ENCODE data around the gene MXD4.
A peak's percentile ranks its signal among the peaks of the same experiment; 100 is the strongest.

Gene MXD4

DNA sequence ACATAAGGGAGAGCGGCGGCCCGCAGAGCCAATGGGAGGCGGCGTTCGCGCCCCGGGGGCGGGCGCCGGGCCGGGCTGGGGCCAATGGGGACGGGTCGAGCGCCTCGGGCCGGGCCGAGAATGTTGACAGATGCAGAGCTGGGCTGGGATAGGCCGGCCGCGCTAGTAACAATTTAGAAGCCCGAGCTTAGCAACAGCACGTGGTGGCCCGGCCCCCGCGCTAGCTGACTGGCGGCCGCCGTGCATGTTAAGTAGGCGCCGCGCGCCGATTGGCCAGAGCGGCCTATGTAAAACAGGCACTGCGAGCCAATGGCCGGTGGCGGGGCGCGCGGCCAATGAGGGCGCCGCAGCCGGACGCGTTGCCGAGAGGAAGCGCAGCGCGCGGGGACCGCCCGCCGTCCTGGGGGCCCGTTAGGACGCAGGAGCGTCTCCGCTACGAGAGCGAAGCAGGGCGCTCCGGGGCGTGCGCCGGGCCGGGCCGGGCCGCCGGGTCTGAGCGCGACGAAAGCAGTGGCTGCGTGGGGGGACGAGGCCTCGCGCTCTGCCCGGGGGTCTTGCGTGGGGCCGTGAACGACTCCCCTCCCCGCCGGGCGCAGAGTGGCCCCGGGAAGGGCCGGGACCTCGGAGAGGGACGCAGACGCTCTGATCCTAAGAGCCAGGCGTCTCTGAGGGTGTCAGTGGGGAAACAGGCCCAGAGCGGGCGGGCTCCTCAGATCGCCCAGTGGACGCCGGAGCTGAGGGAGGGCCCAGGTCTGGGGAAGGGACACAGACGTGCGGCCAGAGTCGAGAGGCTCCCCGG lies 435 bp upstream of the MXD4 start:
- peak; percentile 100 for DNase-seq

DNA sequence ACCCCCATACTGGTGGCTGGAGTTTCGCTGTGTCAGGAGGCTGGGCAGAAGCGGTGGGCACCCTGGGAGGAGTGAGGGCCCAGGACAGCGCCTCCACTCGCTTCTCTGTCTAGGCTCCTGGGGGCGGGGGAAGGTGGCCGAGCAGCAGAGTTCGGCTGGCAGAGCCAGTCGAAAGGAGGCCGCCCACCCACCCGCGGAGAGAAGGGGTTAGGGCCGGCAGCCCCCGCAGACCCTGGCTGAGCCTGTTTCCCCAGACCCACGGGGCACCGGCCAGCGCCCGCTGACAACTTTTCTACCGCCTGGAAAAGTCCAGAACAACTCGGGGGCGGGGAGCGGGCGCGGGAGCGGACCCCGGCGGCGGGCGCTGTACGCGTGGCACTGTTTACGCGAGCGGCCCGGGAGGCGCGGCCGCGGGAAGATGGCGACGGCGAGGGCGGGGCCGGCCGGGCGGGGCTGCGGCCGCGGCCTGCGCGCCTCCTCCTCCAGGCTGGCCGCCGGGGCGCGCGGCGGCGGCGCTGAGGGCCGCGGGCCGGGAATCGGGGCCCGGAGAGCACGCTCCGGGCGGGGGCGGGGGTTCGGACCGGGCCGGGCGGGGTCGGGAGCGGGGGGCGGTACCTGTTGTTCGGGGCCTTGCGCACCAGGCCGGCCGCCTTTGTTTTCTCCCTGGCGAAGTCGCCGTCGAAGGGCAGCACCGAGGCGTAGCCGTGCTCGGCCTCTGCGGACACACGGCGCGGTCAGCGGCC lies 628 bp downstream of the MXD4 start:
- peak; percentile 64 to 89 (median 75) for DNase-seq

DNA sequence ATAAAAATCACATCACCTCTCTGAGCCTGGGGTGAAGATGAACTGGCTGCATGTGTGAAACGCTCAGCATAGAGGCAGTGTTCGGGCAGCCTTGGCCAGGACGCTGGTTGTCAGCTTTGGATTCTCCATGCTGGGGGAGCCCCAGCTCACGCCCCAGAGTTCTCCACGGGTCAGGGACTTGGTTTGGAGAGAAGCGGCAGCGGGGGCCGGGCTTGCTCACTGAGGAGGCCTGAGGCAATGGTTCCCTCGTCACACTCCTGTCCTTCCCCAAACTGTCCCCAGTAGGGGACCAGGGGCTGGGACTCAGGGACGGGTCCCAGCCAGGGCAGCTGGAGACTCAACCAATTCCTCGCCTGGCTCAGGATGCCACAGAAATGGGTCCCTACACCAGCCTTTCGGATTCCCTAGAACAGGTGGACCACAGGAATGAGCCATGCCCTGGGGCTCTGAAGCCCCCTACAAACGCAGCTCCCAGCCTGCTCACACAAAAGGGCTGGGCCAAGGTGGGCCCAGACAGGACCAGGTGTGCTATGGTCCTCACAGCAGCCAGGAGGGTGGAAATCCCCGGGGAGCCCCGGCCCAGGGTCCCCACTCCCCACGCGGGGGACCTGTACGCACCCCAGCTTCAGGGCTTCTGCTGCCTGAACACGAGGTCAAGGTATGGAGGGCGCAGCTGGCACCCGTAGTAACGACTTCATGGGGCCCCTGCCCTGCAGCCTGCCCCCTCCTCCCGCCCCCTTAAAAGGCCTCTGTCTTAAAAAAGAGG lies 1.4 kb downstream of the MXD4 start:
- DNase-seq = no peak

DNA sequence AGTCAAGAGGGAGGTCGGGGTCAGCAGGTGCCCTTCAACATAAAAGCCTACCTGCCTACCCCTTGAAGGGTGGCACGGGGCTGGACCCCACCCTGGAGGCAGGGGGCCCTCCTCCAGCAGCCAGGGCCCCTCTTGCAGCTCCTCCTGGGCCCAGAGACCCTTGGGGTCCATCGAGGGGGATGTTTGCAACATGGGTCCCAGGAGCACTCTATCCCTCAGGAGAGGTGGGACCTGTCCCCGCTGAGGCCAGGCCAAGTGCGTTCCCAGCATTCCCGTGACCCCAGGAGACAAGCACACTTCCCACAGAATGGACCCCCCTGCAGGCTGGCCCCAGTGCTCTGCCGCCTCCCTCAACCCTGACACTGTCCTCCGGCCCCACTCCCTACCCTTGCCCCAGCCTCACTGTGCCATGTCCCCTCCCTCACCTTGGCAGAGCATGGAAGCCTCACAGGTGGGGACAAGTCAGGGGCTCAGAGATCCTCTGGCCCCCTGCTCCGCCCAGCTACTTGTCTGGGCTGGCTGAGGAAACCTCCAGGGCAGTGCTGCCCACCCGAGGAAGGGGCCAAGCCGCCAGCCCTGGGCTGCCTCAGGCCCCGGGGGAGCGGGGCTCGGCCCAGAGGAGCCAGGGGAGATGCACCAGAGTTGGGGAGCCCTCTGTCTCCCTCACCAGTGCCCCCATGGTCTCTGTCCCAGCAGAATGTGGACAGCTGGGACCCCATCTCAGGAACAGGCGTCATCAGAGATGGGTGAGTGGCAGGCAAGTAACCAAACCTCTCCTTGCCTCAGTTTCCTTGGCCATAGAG lies 2.2 kb downstream of the MXD4 start:
- no peak for DNase-seq

DNA sequence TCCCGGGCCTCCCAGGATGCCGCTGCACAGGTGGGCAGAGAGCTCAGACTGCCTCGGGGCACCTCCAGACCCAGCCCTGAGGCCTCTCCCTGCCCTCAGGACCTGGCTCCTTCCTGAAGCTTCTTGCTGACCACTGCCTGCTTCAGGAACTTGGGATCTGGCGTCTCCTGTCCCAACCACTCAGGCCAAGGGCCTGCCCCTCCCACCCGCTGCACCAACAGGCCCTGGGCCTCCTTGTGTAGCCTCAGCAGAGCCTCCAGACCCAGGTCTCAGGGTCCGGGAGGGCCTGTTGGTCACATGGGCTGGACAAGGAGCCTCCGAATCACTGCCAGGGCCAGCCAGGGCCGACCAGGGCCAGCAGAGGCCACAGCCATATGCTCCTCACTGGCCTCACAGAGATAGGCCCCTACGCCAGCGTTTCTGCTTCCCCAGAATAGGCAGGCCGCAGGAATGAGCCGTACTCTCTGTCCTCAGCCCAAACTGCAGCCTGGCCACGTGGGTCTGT lies 2.8 kb downstream of the MXD4 start:
- DNase-seq = no peak

DNA sequence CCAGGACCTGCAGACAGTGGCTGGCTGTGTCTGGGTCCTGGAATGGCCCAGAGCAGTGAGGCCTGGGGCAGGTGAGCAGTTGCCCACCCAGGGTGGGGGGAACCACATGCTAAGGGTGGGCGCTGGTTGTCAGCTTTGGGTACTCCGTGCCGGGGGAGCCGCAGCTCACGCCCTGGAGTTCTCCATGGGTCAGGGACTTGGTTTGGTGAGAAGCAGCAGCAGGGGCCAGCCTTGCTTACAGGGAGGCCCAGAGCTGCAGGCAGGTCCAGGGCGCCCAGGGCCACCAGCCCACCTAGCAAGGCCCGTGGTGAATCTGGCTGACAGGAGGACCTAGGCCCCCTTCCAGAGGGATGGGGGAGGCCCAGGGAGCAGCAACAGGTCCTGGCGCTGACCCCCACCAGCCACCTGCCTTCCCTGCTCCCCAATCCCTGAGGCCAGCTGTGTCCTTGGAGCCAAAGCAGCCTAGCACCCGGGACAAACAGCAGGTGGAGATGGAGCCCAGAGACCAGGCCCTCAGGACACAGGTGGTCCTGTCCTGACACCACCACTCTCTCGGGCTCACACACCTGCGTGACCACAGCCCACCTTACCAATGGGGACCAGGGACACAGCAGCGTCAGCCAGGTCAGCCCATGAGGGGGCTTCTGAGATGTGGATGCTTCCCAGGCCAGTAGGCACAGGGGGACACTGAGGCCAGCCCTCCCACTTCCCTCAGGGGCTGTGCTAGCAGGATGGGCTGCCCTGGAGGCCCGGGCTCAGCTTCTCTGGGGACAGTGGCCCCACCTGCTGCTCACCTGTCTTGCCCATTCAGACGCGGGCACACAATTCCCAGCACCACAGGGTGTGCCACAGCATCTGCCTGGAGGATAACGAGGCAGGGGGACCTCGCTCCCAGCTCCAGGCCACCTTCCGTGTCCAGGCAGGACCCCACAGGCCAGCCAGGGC lies 3.5 kb downstream of the MXD4 start:
- DNase-seq = no peak

DNA sequence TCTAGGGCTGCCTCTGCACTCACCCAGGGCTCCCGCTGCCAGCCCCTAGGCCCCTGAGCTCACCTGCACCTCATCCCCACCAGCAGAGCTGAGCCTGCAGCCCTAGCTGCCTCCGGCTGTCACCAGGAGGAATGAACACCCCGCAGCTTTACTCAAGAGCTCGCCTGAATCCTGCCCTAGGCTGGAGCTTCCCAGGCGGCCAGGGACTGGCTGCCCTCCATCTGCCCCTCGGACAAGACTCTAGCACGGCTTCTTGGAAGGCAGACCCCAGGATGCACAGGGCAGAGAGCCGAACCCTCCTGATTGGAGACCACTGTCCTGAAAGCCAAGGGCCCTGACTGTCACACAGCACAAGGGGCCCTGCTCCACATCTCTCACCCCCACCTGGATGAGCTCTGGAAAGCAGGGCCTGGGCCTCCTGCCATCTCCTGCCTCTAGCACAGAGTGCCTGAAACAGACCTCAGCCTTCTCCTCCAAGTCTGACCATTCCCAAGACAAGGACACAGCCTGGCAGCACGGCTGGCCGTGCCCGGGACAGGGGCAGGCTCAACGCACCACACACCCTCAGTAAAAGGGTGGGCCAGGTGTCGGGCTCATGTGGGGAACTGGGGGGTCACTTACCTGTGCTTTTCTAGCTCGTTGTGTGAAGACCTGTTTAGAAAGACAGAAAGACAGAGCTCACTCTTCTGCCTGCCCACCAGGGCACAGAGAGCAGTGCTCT lies 4.4 kb downstream of the MXD4 start:
- no peak for DNase-seq

DNA sequence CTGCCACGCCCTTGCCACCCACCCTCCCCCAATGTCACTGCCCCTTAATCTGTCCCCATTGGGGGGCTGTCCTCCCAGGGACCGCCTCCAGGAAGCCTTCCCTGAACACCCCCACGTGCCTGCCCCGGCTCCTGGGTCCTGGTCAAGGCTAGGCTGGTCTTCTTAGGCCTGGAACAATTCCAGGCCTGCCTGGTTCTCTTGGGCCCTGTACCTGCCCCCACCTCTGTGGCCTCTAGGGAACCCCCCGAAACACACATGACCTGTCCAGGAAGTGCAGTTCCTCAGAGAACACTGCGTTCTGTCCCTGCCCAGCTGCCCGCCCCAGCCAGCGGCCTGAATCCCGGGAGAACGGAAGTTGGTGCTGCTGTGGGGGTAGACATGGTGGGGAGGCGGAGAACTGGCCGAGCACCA lies 5.1 kb downstream of the MXD4 start:
- DNase-seq = no peak

DNA sequence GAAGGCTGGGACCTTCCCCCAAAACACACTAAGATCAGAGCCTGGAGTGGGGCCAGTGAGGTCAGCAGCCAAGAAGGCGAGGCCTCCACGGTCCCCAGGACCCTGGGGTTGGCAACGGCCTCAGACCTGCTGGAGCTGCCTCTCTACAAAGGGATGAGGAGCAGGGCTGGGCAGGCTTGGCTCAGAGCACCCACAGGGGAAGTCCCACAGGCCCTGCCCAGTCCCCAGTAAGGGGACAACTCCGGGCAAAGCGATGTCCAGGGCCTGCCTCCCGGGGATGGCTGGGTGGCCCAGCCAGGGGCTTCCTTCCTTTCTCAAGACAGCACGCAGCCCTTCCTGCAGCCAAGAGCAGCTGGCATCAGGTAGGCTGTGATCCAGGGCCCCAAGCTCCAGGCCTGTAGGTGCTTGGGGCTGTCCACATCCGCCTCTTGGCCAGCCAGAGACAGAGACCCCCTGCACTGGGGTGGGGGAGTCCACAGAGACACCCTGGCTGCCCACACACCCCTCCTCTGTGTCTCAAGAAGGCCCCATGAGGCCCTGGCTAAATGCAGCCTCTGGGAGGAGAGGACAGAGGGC lies 5.7 kb downstream of the MXD4 start:
- DNase-seq = no peak

DNA sequence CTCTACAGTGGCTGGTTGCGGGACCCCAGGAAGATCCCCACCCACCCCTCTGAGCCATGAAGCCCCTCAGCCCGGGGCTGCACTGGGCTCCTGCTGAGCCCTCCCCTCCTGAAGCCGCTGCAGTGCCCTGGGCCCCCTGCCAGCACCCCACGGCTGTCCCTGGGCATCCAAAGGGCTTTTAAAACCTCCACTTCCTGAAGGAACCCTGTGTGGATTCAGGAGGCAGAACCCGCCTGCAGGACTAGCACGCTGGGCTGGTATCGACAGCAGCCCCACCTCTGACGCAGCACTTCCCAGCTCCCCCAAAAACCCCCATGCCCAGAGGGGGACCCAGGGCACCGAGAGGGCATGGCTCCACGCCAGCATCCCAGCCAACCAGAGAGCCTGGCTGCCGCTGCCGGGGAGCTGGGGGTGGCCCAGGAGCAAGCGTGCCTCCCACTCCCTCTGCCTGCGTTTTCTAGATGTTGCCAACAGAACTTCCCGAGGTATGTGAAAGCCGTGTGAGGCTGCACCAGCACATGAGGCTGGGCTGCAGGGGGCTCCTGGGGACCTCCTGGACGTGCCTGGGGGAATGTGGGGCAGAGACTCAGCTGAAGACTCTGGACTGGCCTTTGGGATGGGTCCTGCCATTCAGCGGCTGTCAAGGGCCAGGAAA lies 6.3 kb downstream of the MXD4 start:
- DNase-seq = no peak

DNA sequence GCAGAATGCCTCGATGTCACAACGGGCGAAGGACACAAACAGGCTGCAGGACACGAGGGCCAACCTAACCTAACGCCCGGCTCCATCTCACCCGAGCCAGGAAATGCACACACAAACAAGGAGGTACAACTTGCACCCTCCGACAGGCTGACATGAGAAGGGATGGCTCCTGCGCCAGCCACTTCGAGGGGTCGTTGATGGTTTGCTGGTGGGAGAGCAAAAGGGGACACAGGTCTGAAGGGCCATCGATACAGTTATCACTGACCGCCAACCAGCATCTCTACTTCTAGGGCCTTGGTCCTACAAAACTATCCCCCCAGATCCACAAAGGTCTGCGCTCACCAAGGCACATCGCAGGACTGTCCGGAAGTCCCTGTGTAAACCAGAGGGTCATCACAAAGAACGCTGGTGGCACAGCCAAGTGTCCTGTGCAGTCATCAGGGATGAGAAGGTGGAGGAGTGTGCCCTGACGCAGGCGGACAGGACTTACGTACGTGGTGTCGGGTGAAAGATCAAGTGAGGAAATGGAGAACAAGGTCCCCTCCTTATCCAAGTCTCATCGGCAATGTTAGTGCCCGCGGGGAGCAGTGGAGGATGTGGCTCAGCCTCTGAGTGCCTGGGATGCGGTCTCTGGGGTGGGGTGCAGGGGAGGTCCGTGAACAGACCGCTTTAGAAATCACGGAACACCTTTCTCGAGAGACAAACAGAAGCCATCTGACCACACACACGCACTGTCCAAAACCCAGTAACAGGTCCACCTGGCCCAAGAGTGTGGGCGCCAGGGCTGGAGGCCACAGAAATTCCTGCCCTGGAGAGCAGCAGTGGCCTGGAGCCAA lies 7.0 kb downstream of the MXD4 start:
- DNase-seq = no peak

DNA sequence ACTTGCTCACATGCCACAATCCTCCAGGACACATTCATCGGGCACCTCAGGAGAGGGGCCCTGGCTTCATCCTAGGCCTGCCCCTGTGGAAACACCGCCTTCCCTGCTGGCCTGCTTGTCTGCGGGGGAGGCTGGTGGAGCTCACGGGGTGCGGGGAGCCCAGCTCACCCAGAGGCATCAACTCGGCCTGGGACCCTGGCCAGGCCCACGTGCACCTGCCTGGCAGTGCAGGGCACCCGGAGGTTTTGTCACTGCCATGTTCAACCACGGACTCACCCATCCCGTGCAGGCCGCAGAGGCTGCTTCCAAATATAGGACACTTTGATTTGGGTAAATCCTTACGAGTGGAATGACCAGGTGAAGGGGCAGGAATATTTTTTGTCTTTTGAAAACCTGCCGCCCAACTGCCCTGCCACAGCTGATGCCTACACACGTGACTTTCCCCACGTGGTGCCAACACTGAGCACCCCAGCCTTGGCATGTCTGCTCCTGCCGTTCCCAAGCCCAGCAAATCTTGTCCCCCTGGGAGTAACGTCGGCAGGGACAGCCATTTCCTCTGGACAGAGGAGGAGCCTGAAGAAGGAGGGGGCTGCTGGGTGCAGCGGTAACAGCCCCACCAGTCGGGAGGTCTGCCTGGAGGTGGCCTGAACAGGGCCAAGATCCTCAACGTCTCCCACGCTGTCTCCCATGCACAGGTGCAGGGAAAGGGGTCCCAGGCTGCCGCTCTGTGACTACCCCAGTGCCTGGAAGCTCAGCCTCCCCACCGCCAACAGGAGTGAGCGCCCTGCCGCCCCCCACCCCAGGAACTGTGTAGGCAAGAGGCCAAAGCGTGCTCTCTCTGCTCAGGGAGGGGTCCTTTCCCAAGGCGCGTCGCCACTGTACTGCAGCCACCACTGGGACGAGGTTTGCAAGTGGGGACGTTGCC lies 8.5 kb downstream of the MXD4 start:
- DNase-seq = no peak

DNA sequence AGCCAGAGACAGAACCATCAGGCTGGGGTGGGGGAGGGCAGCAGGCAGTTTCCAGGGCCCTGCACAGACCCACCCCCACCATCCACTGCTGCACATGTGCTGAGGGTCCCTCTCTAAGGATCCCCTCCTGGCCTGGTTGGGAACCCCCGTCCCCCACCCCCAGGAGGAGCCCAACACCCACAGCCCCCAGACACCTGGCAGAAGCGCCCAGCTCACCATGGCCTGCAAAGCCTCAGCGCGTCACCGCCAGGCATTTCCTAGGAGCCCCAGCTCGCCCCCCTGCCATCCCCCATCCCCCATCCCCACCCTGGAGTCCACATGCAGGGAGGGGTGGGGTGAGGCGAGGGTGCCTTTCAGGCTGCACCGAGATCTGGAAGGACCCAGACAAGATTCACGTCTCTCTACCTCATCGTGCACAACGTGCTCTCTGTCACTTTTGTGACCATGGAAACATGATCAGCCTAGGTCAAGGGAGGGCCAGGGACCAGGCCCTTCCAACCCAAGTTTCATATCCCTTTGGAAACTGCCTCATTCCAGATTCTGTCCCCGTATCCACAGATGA lies 9.3 kb downstream of the MXD4 start:
- no peak for DNase-seq

DNA sequence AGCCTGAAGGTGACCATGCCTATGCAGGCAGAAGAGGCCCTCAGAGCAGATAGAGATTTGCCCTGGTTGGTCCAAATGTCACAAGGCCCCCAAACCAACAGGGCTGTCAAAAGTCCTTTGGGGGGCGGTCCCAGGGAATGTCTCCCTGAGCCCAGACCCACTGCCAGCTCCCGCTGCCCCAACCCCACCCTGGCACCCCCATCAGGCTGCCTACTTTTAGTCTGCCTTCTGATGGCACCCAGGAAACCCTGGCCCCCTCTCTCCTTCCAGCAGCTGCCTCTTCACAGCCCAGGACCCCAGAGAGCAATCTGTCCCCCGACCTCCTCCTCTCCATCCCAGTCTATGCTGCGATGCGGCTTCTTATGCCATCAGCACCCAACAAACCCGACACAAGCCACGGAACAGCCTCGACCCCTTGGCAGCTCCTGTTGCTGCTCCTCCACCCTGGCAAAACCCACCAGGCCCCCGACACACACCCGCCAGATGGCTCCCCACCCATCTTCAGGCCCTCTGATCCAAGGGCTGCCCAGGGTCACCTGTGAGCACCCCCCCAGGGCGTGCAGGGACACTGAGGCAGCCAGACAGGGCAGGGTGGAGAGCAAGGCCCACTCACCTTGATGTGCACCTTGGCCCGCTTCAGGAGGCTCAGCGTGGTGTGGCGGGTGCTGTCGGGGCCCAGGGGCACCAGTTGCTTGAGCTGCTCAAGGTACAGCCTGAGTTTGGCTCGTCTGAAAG lies 9.9 kb downstream of the MXD4 start:
- no peak for DNase-seq

DNA sequence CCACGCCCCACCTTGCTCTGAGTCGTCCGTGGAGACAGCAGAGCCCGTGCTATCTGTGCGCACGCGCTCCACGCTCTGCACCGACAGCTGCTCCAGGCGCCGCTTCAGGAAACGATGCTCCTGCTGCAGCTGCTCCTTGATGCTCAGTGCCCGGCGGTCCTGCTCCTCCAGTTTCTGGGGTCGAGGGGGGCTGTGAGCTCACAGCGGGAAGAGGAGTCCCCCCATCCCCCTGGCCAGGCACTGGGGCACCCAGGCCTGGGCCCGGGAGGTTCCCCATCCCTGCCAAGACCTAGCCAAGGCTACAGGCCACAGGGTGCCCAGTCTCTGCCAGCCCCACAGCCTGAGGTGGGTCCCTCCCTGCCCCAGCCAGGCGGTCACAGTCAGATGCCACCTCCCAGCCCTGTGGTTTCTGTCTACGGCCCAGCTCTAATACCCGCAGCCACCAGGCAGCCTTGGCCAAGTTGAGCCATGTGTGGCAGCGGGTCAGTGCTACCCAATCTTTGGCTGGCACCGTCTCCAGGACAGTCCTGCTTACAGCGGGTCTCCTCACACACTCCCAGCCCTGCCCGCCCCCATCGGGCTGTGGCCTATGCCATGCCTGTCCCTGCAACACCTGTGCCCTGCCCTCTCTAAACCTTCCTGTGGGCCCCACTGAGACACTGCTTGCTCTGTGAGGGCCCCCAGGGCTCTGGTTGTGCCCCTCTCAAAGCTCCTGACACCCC lies 10.7 kb downstream of the MXD4 start:
- DNase-seq = no peak
